HG03469 (cell line): ENCODE data around the gene GKN2.

ENCODE experiments used
- ATAC-seq: cut with Tn5 transposase; IDR thresholded peaks from one replicate; pipeline ENCODE4 v1.9.1; 2021; ENCODE audit warnings: mild to moderate bottlenecking, moderate library complexity, moderate number of reproducible peaks; ENCODE audit not compliant: unreplicated experiment

Gene GKN2

GRCh38 chr2:68952887-68953521 is at the start of gene GKN2:
Gene GKN2 (minus strand): TSS chr2:68952893. CDS start chr2:68952861, 32 bp downstream.
- no peak for ATAC-seq

GRCh38 chr2:69001879-69002278 is 49.2 kb upstream of the GKN2 start:
- ATAC-seq = no peak

GRCh38 chr2:68997401-68997800 is 44.7 kb upstream of the GKN2 start:
- ATAC-seq = no peak

GRCh38 chr2:68995916-68996315 is 43.2 kb upstream of the GKN2 start:
- ATAC-seq = no peak

GRCh38 chr2:68994864-68995263 is 42.2 kb upstream of the GKN2 start:
- ATAC-seq = no peak

GRCh38 chr2:68993660-68994059 is 41.0 kb upstream of the GKN2 start:
- no peak for ATAC-seq

GRCh38 chr2:68992933-68993332 is 40.2 kb upstream of the GKN2 start:
- no peak for ATAC-seq

- ATAC-seq = no peak
These were observed 39.6 kb upstream of the GKN2 start for GRCh38 chr2:68992341-68992740.

GRCh38 chr2:68989035-68989434 is 36.3 kb upstream of the GKN2 start:
- ATAC-seq = no peak

GRCh38 chr2:68987021-68987503 is 34.4 kb upstream of the GKN2 start:
- ATAC-seq = no peak

GRCh38 chr2:68980956-68981355 is 28.3 kb upstream of the GKN2 start:
- ATAC-seq = no peak

GRCh38 chr2:68978098-68978497 is 25.4 kb upstream of the GKN2 start:
- no peak for ATAC-seq

- no peak for ATAC-seq
These were observed 24.8 kb upstream of the GKN2 start for GRCh38 chr2:68977453-68977852.

- ATAC-seq = no peak
These were observed 23.2 kb upstream of the GKN2 start for GRCh38 chr2:68975844-68976243.

- no peak for ATAC-seq
These were observed 22.4 kb upstream of the GKN2 start for GRCh38 chr2:68974946-68975665.

- ATAC-seq = no peak
These were observed 21.6 kb upstream of the GKN2 start, which contains the start of gene GKN1 for GRCh38 chr2:68974251-68974650. Gene GKN1 (plus strand): TSS chr2:68974636. CDS start chr2:68974678, 42 bp downstream.

- no peak for ATAC-seq
These were observed 19.0 kb upstream of the GKN2 start for GRCh38 chr2:68971591-68972231.

- ATAC-seq = no peak
These were observed 18.0 kb upstream of the GKN2 start for GRCh38 chr2:68970566-68971265.

- no peak for ATAC-seq
These were observed 17.2 kb upstream of the GKN2 start for GRCh38 chr2:68969736-68970490.

- ATAC-seq = no peak
These were observed 15.5 kb upstream of the GKN2 start for GRCh38 chr2:68968221-68968620.
